K562 (cell line): ENCODE measurements around the gene LY6G6F. TPM values are rescaled to one million over a fixed set of nuclear protein-coding genes. Genes with fewer than 3 reads are reported as not detected.
A peak's percentile ranks its signal among the peaks of the same experiment; 100 is the strongest.

ENCODE experiments used
- ASH1L ChIP-seq: fragments of 450-650 bp; IDR thresholded peaks from 2 replicates; pipeline ENCODE4 v1.6.1; 2018; ENCODE audit warnings: borderline replicate concordance, mild to moderate bottlenecking, low read depth; ENCODE audit not compliant: partially characterized antibody
- ATF1 ChIP-seq, 2 experiments: fragments of 450-650 bp in 1 of 2; IDR thresholded peaks; 2 replicates each; pipeline ENCODE4 v1.6.1; 2016; ENCODE audit warnings: missing compliant biosample characterization in 1 of 2, missing genetic modification characterization in 1 of 2
- ATF7 ChIP-seq: fragments of 450-650 bp; IDR thresholded peaks from 2 replicates; pipeline ENCODE4 v1.7.1; 2014; ENCODE audit warnings: mild to moderate bottlenecking, moderate library complexity
- DEAF1 ChIP-seq: fragments of 450-650 bp; formaldehyde crosslinking; IDR thresholded peaks from 2 replicates; pipeline ENCODE4 v1.4.0; 2020; ENCODE audit warnings: mild to moderate bottlenecking, moderate library complexity
- EP300 ChIP-seq: IDR thresholded peaks from 2 replicates; pipeline ENCODE4 v1.6.1; 2012; ENCODE audit warnings: low read length, improper control_type of control experiment
- FOXK1 ChIP-seq: sonication (generic); formaldehyde crosslinking; IDR thresholded peaks from 2 replicates; pipeline ENCODE4 v1.8.0; 2022; ENCODE audit warnings: missing genetic modification reagents, mild to moderate bottlenecking, borderline replicate concordance
- KLF16 ChIP-seq: IDR thresholded peaks from 2 replicates; pipeline ENCODE4 v1.6.1; 2016; ENCODE audit warnings: antibody characterized with exemption
- LEF1 ChIP-seq: fragments of 450-650 bp; IDR thresholded peaks from 2 replicates; pipeline ENCODE4 v1.6.1; 2016; ENCODE audit warnings: mild to moderate bottlenecking
- NONO ChIP-seq, 2 experiments: fragments of 200-400 bp in 1 of 2; fragments of 450-650 bp in 1 of 2; formaldehyde crosslinking in 1 of 2; IDR thresholded peaks; 2 replicates each; pipeline ENCODE4 v1.6.1; 2017; ENCODE audit warnings: low read depth in 2 of 2, mild to moderate bottlenecking in 2 of 2, moderate library complexity in 2 of 2, low read length in 1 of 2
- OTX1 ChIP-seq: fragments of 450-650 bp; formaldehyde crosslinking; IDR thresholded peaks from 2 replicates; pipeline ENCODE4 v1.4.0; 2022; ENCODE audit warnings: mild to moderate bottlenecking
- RAD51 ChIP-seq: fragments of 450-650 bp; IDR thresholded peaks from 2 replicates; pipeline ENCODE4 v1.7.1; 2016; ENCODE audit warnings: low read depth, mild to moderate bottlenecking, borderline replicate concordance
- RBM39 ChIP-seq: fragments of 200-400 bp; formaldehyde crosslinking; optimal IDR thresholded peaks from 2 replicates; pipeline ENCODE3; 2018; ENCODE audit warnings: low read depth, low read length
- SAP30 ChIP-seq: fragments of 200-600 bp; sonication (generic); IDR thresholded peaks from 2 replicates; pipeline ENCODE4 v1.6.1; 2012; ENCODE audit warnings: borderline replicate concordance, low read depth, mild to moderate bottlenecking, moderate library complexity, low read length, control low read depth, inconsistent platforms; ENCODE audit not compliant: insufficient read depth, poor library complexity, severe bottlenecking
- STAT5A ChIP-seq: IDR thresholded peaks from 2 replicates; pipeline ENCODE4 v1.6.1; 2012; ENCODE audit warnings: low read length, inconsistent platforms, borderline replicate concordance
- TEAD2 ChIP-seq: fragments of 450-650 bp; IDR thresholded peaks from 2 replicates; pipeline ENCODE4 v1.6.1; 2016; ENCODE audit warnings: missing genetic modification characterization, control low read depth, missing compliant biosample characterization
- ZBTB2 ChIP-seq: fragments of 450-650 bp; IDR thresholded peaks from 2 replicates; pipeline ENCODE4 v1.6.1; 2016; ENCODE audit warnings: antibody characterized with exemption
- ZBTB26 ChIP-seq: fragments of 450-650 bp; formaldehyde crosslinking; IDR thresholded peaks from 2 replicates; pipeline ENCODE4 v1.4.0; 2022; ENCODE audit warnings: missing genetic modification characterization
- ZKSCAN3 ChIP-seq: fragments of 250-450 bp; sonication (Bioruptor Pico); IDR thresholded peaks from 2 replicates; pipeline ENCODE4 v1.4.0; 2020
- ZNF224 ChIP-seq: sonication (generic); formaldehyde crosslinking; IDR thresholded peaks from 2 replicates; pipeline ENCODE4 v1.8.0; 2022; ENCODE audit warnings: mild to moderate bottlenecking, missing genetic modification reagents
- ZNF583 ChIP-seq: fragments of 250-450 bp; sonication (Bioruptor Pico); IDR thresholded peaks from 2 replicates; pipeline ENCODE4 v1.4.0; 2020
- ZNF696 ChIP-seq: fragments of 250-450 bp; sonication (Bioruptor Pico); conservative IDR thresholded peaks from 2 replicates; pipeline ENCODE4 v1.4.0; 2020; ENCODE audit warnings: mild to moderate bottlenecking, moderate library complexity
- ZNF740 ChIP-seq, 3 experiments: fragments of 200-800 bp in 1 of 3; sonication (Bioruptor generic) in 1 of 3; sonication (generic) in 1 of 3; formaldehyde crosslinking in 1 of 3; IDR thresholded peaks; 2 replicates each; pipeline versions ENCODE4 v1.6.1 to v1.8.0; 2016 to 2022; ENCODE audit warnings: mild to moderate bottlenecking in 2 of 3, missing compliant biosample characterization in 2 of 3, missing genetic modification characterization in 2 of 3, missing genetic modification reagents in 1 of 3
- polyA plus RNA-seq, 8 experiments: library from polyadenylated mRNA; depleted of rRNA in 4 of 8; stranded (reverse) in 5 of 8; unstranded in 3 of 8; fragments of >200 nt; fragmentation: Nextera tagmentation in 2 of 8; fragmentation: Illumina TruSeq in 1 of 8; extraction: Ambion mirVana in 2 of 8; extraction: Trizol in 1 of 8; gene quantifications; 2 replicates each; pipeline versions ENCODE4 v1.2.1 to v1.2.3, GENCODE V29; 2011 to 2014; ENCODE audit warnings: inconsistent platforms in 1 of 8, missing spikeins in 1 of 8
- total RNA-seq, 7 experiments: library from RNA; depleted of rRNA in 6 of 7; stranded (reverse); fragments of >200 nt in 6 of 7; fragmentation: Illumina TruSeq in 2 of 7; extraction: Trizol in 2 of 7; gene quantifications; 2 replicates each; pipeline versions ENCODE4 v1.2.1 to v1.2.3, GENCODE V29; 2011 to 2021; ENCODE audit warnings: low replicate concordance in 1 of 7

The LY6G6F gene
- total and polyA plus RNA-seq, 9 of the 15 experiments (the other 6 are each of a cell fraction or from before 2014, with no cell fraction given) = 0.14 to 0.50 (median 0.28) TPM; not detected in 2

GRCh38 chr6:31665501-31666336, 40.9 kb upstream of the LY6G6F start, which contains the start of gene CSNK2B (continued):
- no peak for TF ChIP-seq ATF1 (CRISPR knock-in tag; IDR thresholded peaks at IDR 0.05)
- peak; percentile 96 for TF ChIP-seq ATF1 (tag; IDR thresholded peaks at IDR 0.05)
- TF ChIP-seq ZNF740 (CRISPR knock-in tag; IDR thresholded peaks at IDR 0.05) = peak; percentile 98
- peak in 1 of 2 experiments; percentile 93; a peak in 2 of 4 replicates for TF ChIP-seq ZNF740 (tag; IDR thresholded peaks at IDR 0.05)
- 0 out of 2 replicates have a peak, but pooled peaks have one; percentile 40 for TF ChIP-seq DEAF1 (CRISPR knock-in tag)
- peak; percentile 79 for TF ChIP-seq ZBTB2
- TF ChIP-seq STAT5A = peak; percentile 47; the same call in 1 of the 2 replicates
- 0 out of 2 replicates have a peak, but pooled peaks have one; percentile 44 for TF ChIP-seq ZNF224 (CRISPR knock-in tag)
- peak; percentile 47 for TF ChIP-seq EP300
- peak; percentile 78; the same call in 1 of the 2 replicates for TF ChIP-seq FOXK1 (CRISPR knock-in tag)
- no peak for TF ChIP-seq ZKSCAN3 (CRISPR knock-in tag)
- peak; percentile 85 for TF ChIP-seq OTX1
- TF ChIP-seq RAD51 = peak; percentile 78
- TF ChIP-seq ATF7 = peak; percentile 79; the same call in 1 of the 2 replicates
- TF ChIP-seq ASH1L = no peak
- peak; percentile 76 for TF ChIP-seq SAP30
- 0 out of 2 replicates have a peak, but pooled peaks have one; percentile 1 for TF ChIP-seq ZNF696 (CRISPR knock-in tag)
- TF ChIP-seq LEF1 = peak; percentile 73
- no peak for TF ChIP-seq KLF16
- TF ChIP-seq TEAD2 = no peak
- TF ChIP-seq ZBTB26 (CRISPR knock-in tag) = 0 out of 2 replicates have a peak, but pooled peaks have one; percentile 18
- peak; percentile 78 for TF ChIP-seq RBM39
- peak; percentile 59; the same call in 1 of the 2 replicates for TF ChIP-seq ZNF583 (CRISPR knock-in tag)
- TF ChIP-seq NONO (IDR thresholded peaks at IDR 0.05; ENCODE audit: low read depth in 2 of 2, low read length in 1 of 2) = peak in 1 of 2 experiments; percentile 75; a peak in 2 of 4 replicates
